GM12878 (cell line): ENCODE measurements around the gene VARS2. TPM values are rescaled to one million over a fixed set of nuclear protein-coding genes. Genes with fewer than 3 reads are reported as not detected.
A peak's percentile ranks its signal among the peaks of the same experiment; 100 is the strongest.

ENCODE experiments used
- ATF2 ChIP-seq: IDR thresholded peaks from 2 replicates; pipeline ENCODE4 v1.6.1; 2012; ENCODE audit warnings: low read length, inconsistent platforms
- CBX5 ChIP-seq: sonication (generic); IDR thresholded peaks from 2 replicates; pipeline ENCODE4 v1.6.1; 2016; ENCODE audit warnings: low read depth, moderate library complexity, mild to moderate bottlenecking, inconsistent platforms
- CREM ChIP-seq: IDR thresholded peaks from 2 replicates; pipeline ENCODE4 v1.6.1; 2014; ENCODE audit warnings: antibody characterized with exemption, low read depth
- CTCF ChIP-seq, 3 experiments: IDR thresholded peaks in 2 of 3; conservative IDR thresholded peaks in 1 of 3; 2 replicates each; pipeline ENCODE4 v1.5.1; 2011; ENCODE audit warnings: low read depth in 3 of 3, low read length in 3 of 3, mild to moderate bottlenecking in 3 of 3, control low read depth in 2 of 3, moderate library complexity in 2 of 3, inconsistent platforms in 1 of 3, mixed read lengths in 1 of 3; ENCODE audit not compliant: control insufficient read depth in 2 of 3, insufficient read depth in 1 of 3; ENCODE audit errors: extremely low read depth in 1 of 3
- DPF2 ChIP-seq: fragments of 450-650 bp; IDR thresholded peaks from 2 replicates; pipeline ENCODE4 v1.6.1; 2017; ENCODE audit warnings: mild to moderate bottlenecking
- ELK1 ChIP-seq: IDR thresholded peaks from 2 replicates; pipeline ENCODE4 v1.6.1; 2012; ENCODE audit warnings: low read depth, low read length, improper control_type of control experiment
- GATAD2B ChIP-seq: fragments of 450-650 bp; conservative IDR thresholded peaks from 2 replicates; pipeline ENCODE4 v1.6.1; 2017; ENCODE audit warnings: low read depth, mild to moderate bottlenecking, moderate library complexity
- NFXL1 ChIP-seq: fragments of 450-650 bp; IDR thresholded peaks from 2 replicates; pipeline ENCODE4 v1.6.1; 2017; ENCODE audit warnings: antibody characterized with exemption, mild to moderate bottlenecking, borderline replicate concordance
- NKRF ChIP-seq: fragments of 450-650 bp; conservative IDR thresholded peaks from 2 replicates; pipeline ENCODE4 v1.6.1; 2017; ENCODE audit warnings: mild to moderate bottlenecking, moderate library complexity
- NR2C2 ChIP-seq: IDR thresholded peaks from 2 replicates; pipeline ENCODE4 v1.6.1; 2011; ENCODE audit warnings: borderline replicate concordance, low read depth; ENCODE audit not compliant: control insufficient read depth, insufficient read length
- PKNOX1 ChIP-seq: fragments of 450-650 bp; IDR thresholded peaks from 2 replicates; pipeline ENCODE4 v1.6.1; 2016; ENCODE audit warnings: mild to moderate bottlenecking
- PRDM15 ChIP-seq: fragments of 450-650 bp; formaldehyde crosslinking; IDR thresholded peaks from 2 replicates; pipeline ENCODE4 v1.4.0; 2020; ENCODE audit warnings: mild to moderate bottlenecking, moderate library complexity
- RB1 ChIP-seq: fragments of 450-650 bp; formaldehyde crosslinking; IDR thresholded peaks from 2 replicates; pipeline ENCODE4 v1.6.1; 2017; ENCODE audit warnings: mild to moderate bottlenecking, borderline replicate concordance
- SREBF1 ChIP-seq: IDR thresholded peaks from 2 replicates; pipeline ENCODE4 v1.6.1; 2012; ENCODE audit warnings: mild to moderate bottlenecking, low read length
- SUPT20H ChIP-seq: IDR thresholded peaks from 2 replicates; pipeline ENCODE4 v1.6.1; 2011; ENCODE audit warnings: low read depth, mild to moderate bottlenecking, low read length, moderate library complexity, borderline replicate concordance; ENCODE audit not compliant: control insufficient read depth
- TCF12 ChIP-seq: IDR thresholded peaks from 2 replicates; pipeline ENCODE4 v1.6.1; 2011; ENCODE audit warnings: low read depth, mild to moderate bottlenecking, low read length
- YBX1 ChIP-seq: fragments of 450-650 bp; IDR thresholded peaks from 2 replicates; pipeline ENCODE4 v1.6.1; 2016; ENCODE audit warnings: antibody characterized with exemption
- polyA plus RNA-seq, 11 experiments: library from polyadenylated mRNA; depleted of rRNA in 4 of 11; unstranded in 6 of 11; stranded (reverse) in 5 of 11; fragments of >200 nt; fragmentation: Nextera tagmentation in 4 of 11; fragmentation: Illumina TruSeq in 1 of 11; extraction: Ambion mirVana in 4 of 11; extraction: Trizol in 1 of 11; gene quantifications; 1 replicate in 1 of 11; 2 replicates in 10 of 11; pipeline versions ENCODE4 v1.2.1 to v1.2.3, GENCODE V29; 2011 to 2016; ENCODE audit warnings: inconsistent platforms in 2 of 11, missing spikeins in 2 of 11, low read depth in 1 of 11
- total RNA-seq, 4 experiments: library from RNA; depleted of rRNA in 3 of 4; stranded (reverse); fragments of >200 nt in 3 of 4; fragmentation: Illumina TruSeq in 1 of 4; extraction: Trizol in 1 of 4; gene quantifications; 2 replicates each; pipeline versions ENCODE4 v1.2.1 to v1.2.3, GENCODE V29; 2013 to 2021

The VARS2 gene
- total and polyA plus RNA-seq, 10 of the 15 experiments (the other 5 are each of a cell fraction or from before 2014, with no cell fraction given): 3.8 to 70.7 (median 49.1) TPM

GRCh38 chr6:30907758-30908591 lies 6.1 kb upstream of the VARS2 start, which contains the start of gene GTF2H4 (continued):
- TF ChIP-seq ATF2 (no peak), SREBF1 (peak; percentile 93), PRDM15 (no peak), YBX1 (no peak), NFXL1 (no peak), RB1 (no peak; the same call in none of the 2 replicates), CBX5 (no peak), DPF2 (peak; percentile 70; the same call in 1 of the 2 replicates), SUPT20H (no peak), TCF12 (peak; percentile 18; the same call in 1 of the 2 replicates), NR2C2 (no peak), NKRF (peak; percentile 91), GATAD2B (peak; percentile 79), PKNOX1 (peak; percentile 51), CREM (peak; percentile 92), ELK1 (peak; percentile 59; the same call in 1 of the 2 replicates), CTCF (IDR thresholded peaks at IDR 0.05 in 2 of 3, conservative IDR thresholded peaks at IDR 0.05 in 1 of 3; ENCODE audit: control insufficient read depth in 2 of 3, extremely low read depth in 1 of 3, insufficient read depth in 1 of 3, low read depth in 3 of 3, low read length in 3 of 3) (no peak)
